ENCODE results near the gene ZNF605.

DNA sequence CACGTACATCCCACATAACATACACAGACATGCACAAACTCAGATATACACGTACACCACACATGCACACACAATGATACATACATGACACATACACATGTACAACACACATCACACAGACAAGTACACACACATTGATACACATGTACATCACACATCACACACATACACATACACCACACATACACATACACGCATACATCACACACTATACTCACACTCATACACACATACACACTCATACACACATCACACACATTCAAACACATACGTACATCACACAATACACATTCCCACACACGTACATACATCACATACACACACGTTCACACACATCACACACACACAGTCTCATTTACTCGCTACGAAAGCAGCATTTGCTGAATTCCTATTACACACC lies 4.5 kb downstream of the ZNF605 start:
- TF ChIP-seq SMC3 (IDR thresholded peaks at IDR 0.05; ENCODE audit: low read depth, low read length) (no peak), MAZ (IDR thresholded peaks at IDR 0.05; ENCODE audit: borderline replicate concordance, low read depth, low read length) (no peak), POLR2A (IDR thresholded peaks at IDR 0.05; ENCODE audit: low read depth, low read length) (no peak), CTCF (conservative IDR thresholded peaks at IDR 0.05; ENCODE audit: low read depth, low read length) (no peak), RFX5 (IDR thresholded peaks at IDR 0.05; ENCODE audit: low read depth, low read length) (no peak)

Measured in IMR-90 (cell line).